ENCODE data around the gene PDHA2.
"Not testable (repeated sequence)": the region's sequence is repeated elsewhere in the genome, so short reads cannot be mapped to it uniquely, and the experiment has no call there.

Gene PDHA2

GRCh38 chr4:95847908-95848460 lies 8.1 kb downstream of the PDHA2 start:
- no peak overlapping the region for H2AFZ ChIP-seq
- H3K4me1 ChIP-seq, result no peaks in the 10 kb centered on the region
- H3K4me3 ChIP-seq (ENCODE audit: low read depth, low read length), result no peak overlapping the region
- no peak overlapping the region for H3K4me2 ChIP-seq (ENCODE audit: low read length)
- H3K27ac ChIP-seq, result no peak overlapping the region
- no peaks in the 10 kb centered on the region for H3K9me3 ChIP-seq (ENCODE audit: control insufficient read depth, low read length)
- TF ChIP-seq CTCF (IDR thresholded peaks at IDR 0.05), result no peak
- no peak overlapping the region for H3K9ac ChIP-seq
- H3K36me3 ChIP-seq (ENCODE audit: control insufficient read depth, insufficient read depth, low read length), result no peaks in the 10 kb centered on the region
- H3K27me3 ChIP-seq (ENCODE audit: control insufficient read depth, insufficient read depth, low read length), result no peaks in the 10 kb centered on the region
- H3K79me2 ChIP-seq, result no peaks in the 10 kb centered on the region

GRCh38 chr4:95850161-95850560 lies 10.3 kb downstream of the PDHA2 start:
- H3K4me3 ChIP-seq (ENCODE audit: low read depth, low read length), result no peak overlapping the region
- H2AFZ ChIP-seq, result no peak overlapping the region
- H3K9me3 ChIP-seq (ENCODE audit: control insufficient read depth, low read length), result no peaks in the 10 kb centered on the region
- TF ChIP-seq CTCF (IDR thresholded peaks at IDR 0.05), result no peak
- H3K27me3 ChIP-seq (ENCODE audit: control insufficient read depth, insufficient read depth, low read length), result no peaks in the 10 kb centered on the region
- H3K79me2 ChIP-seq, result no peaks in the 10 kb centered on the region
- H3K4me2 ChIP-seq (ENCODE audit: low read length), result no peak overlapping the region
- no peaks in the 10 kb centered on the region for H3K4me1 ChIP-seq
- H3K36me3 ChIP-seq (ENCODE audit: control insufficient read depth, insufficient read depth, low read length), result no peaks in the 10 kb centered on the region
- no peak overlapping the region for H3K27ac ChIP-seq
- no peak overlapping the region for H3K9ac ChIP-seq

GRCh38 chr4:95857761-95858160 lies 17.9 kb downstream of the PDHA2 start:
- no peaks in the 10 kb centered on the region for H3K79me2 ChIP-seq
- no peak overlapping the region for H3K4me3 ChIP-seq (ENCODE audit: low read depth, low read length)
- no peaks in the 10 kb centered on the region for H3K9me3 ChIP-seq (ENCODE audit: control insufficient read depth, low read length)
- H3K9ac ChIP-seq, result no peak overlapping the region
- H3K4me2 ChIP-seq (ENCODE audit: low read length), result no peak overlapping the region
- H3K4me1 ChIP-seq, result no peaks in the 10 kb centered on the region
- H2AFZ ChIP-seq, result no peak overlapping the region
- no peak overlapping the region for H3K27ac ChIP-seq
- TF ChIP-seq CTCF (IDR thresholded peaks at IDR 0.05), result no peak
- no peaks in the 10 kb centered on the region for H3K27me3 ChIP-seq (ENCODE audit: control insufficient read depth, insufficient read depth, low read length)
- H3K36me3 ChIP-seq (ENCODE audit: control insufficient read depth, insufficient read depth, low read length), result no peaks in the 10 kb centered on the region

- no peak overlapping the region for H3K4me2 ChIP-seq (ENCODE audit: low read length)
- no peaks in the 10 kb centered on the region for H3K9me3 ChIP-seq (ENCODE audit: control insufficient read depth, low read length)
- no peaks in the 10 kb centered on the region for H3K27me3 ChIP-seq (ENCODE audit: control insufficient read depth, insufficient read depth, low read length)
- TF ChIP-seq CTCF (IDR thresholded peaks at IDR 0.05), result no peak
- H2AFZ ChIP-seq, result no peak overlapping the region
- H3K4me1 ChIP-seq, result no peaks in the 10 kb centered on the region
- H3K4me3 ChIP-seq (ENCODE audit: low read depth, low read length), result no peak overlapping the region
- H3K27ac ChIP-seq, result no peak overlapping the region
- no peaks in the 10 kb centered on the region for H3K36me3 ChIP-seq (ENCODE audit: control insufficient read depth, insufficient read depth, low read length)
- H3K79me2 ChIP-seq, result no peaks in the 10 kb centered on the region
- no peak overlapping the region for H3K9ac ChIP-seq
These were observed 28.0 kb downstream of the PDHA2 start for GRCh38 chr4:95867919-95868318.

- H3K27ac ChIP-seq; H3K79me2 ChIP-seq; H2AFZ ChIP-seq; H3K4me1 ChIP-seq; H3K4me2 ChIP-seq (ENCODE audit: low read length); H3K9me3 ChIP-seq (ENCODE audit: control insufficient read depth, low read length); H3K36me3 ChIP-seq (ENCODE audit: control insufficient read depth, insufficient read depth, low read length); H3K9ac ChIP-seq; H3K27me3 ChIP-seq (ENCODE audit: control insufficient read depth, insufficient read depth, low read length); H3K4me3 ChIP-seq (ENCODE audit: low read depth, low read length): not testable (repeated sequence)
These were observed 29.5 kb downstream of the PDHA2 start for GRCh38 chr4:95869414-95869813.

Data from parathyroid adenoma (tissue), 2 donors.